22Rv1 (cell line): Measurements from ENCODE around the gene DYNC1LI2.

Source experiments
- ZFX ChIP-seq: fragments of 450-650 bp; IDR thresholded peaks from 2 replicates; pipeline ENCODE4 v1.6.1; 2017; ENCODE audit warnings: antibody characterized with exemption, borderline replicate concordance
- TF ChIP-seq, protein P1 (sequence below): fragments of 450-650 bp; IDR thresholded peaks from 2 replicates; pipeline ENCODE4 v1.5.1; 2017; ENCODE audit warnings: mild to moderate bottlenecking

- TF ChIP-seq, protein P1, sequence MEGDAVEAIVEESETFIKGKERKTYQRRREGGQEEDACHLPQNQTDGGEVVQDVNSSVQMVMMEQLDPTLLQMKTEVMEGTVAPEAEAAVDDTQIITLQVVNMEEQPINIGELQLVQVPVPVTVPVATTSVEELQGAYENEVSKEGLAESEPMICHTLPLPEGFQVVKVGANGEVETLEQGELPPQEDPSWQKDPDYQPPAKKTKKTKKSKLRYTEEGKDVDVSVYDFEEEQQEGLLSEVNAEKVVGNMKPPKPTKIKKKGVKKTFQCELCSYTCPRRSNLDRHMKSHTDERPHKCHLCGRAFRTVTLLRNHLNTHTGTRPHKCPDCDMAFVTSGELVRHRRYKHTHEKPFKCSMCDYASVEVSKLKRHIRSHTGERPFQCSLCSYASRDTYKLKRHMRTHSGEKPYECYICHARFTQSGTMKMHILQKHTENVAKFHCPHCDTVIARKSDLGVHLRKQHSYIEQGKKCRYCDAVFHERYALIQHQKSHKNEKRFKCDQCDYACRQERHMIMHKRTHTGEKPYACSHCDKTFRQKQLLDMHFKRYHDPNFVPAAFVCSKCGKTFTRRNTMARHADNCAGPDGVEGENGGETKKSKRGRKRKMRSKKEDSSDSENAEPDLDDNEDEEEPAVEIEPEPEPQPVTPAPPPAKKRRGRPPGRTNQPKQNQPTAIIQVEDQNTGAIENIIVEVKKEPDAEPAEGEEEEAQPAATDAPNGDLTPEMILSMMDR: no peak
- TF ChIP-seq ZFX: no peak
Observed at GRCh38 chr16:66681676-66682075, 69.7 kb downstream of the DYNC1LI2 start.
